GM12878 (cell line): ENCODE measurements around the gene NPY5R. TPM values are rescaled to one million over a fixed set of nuclear protein-coding genes. Genes with fewer than 3 reads are reported as not detected.

Experiments used
- ATAC-seq: fragments of 200-7000 bp; cut with Tn5 transposase; 3 replicates; pipeline ENCODE4 v1.9.1; 2020; ENCODE audit warnings: mild to moderate bottlenecking, moderate library complexity
- BruUV-seq: library from RNA; stranded (reverse); fragments of 400-500 nt; replicated peaks from 2 replicates; lab custom pipeline; 2021; lab: Mats Ljungman, UMichigan
- CTCF ChIA-PET: fragments of 300-600 bp; sonication (Branson Sonifier 250); formaldehyde crosslinking; extraction: SDS; loops from one replicate; lab custom pipeline; 2021; ENCODE audit warnings: inconsistent platforms; lab: Yijun Ruan, JAX
- POLR2A ChIA-PET: fragments of 350-600 bp; formaldehyde crosslinking; extraction: SDS; loops from one replicate; lab custom pipeline; 2021; ENCODE audit warnings: inconsistent platforms; lab: Charles Lee
- RAD21 ChIA-PET: fragments of 300-600 bp; sonication (Branson Sonifier 250); formaldehyde crosslinking; loops from one replicate; lab custom pipeline; 2023; ENCODE audit warnings: antibody characterized with exemption; ENCODE audit not compliant: unreplicated experiment; lab: Charles Lee
- SMC1A ChIA-PET: fragments of 300-600 bp; sonication (Branson Sonifier 250); formaldehyde crosslinking; loops from one replicate; lab custom pipeline; 2023; ENCODE audit not compliant: unreplicated experiment, uncharacterized antibody; lab: Charles Lee
- DNase-seq: peaks from one replicate; pipeline ENCODE4 v3.0.0-alpha.2; 2011; ENCODE audit warnings: low read depth, low spot score
- FAIRE-seq: peaks from 3 replicates; lab custom pipeline; 2011; peaks lifted over from hg19 to GRCh38; lab: Jason Lieb, UNC
- H2AFZ ChIP-seq: 2 replicates; pipeline ENCODE4 v1.6.0; 2011; ENCODE audit warnings: low read depth, low read length, control low read depth; ENCODE audit not compliant: control insufficient read depth
- H3K27ac ChIP-seq: 2 replicates; pipeline ENCODE4 v1.5.1; 2011; ENCODE audit warnings: control low read depth; ENCODE audit not compliant: control insufficient read depth, insufficient read depth
- H3K27me3 ChIP-seq, 2 experiments: replicated peaks in 1 of 2; 2 replicates each; pipeline versions ENCODE4 v1.6.0 to v1.6.1; 2011; ENCODE audit warnings: low read length in 1 of 2; ENCODE audit not compliant: control insufficient read depth in 2 of 2, insufficient read depth in 2 of 2
- H3K36me3 ChIP-seq, 2 experiments: 2 replicates each; pipeline ENCODE4 v1.5.1; 2011; ENCODE audit warnings: low read length in 1 of 2; ENCODE audit not compliant: control insufficient read depth in 2 of 2, insufficient read depth in 2 of 2
- H3K4me1 ChIP-seq: 2 replicates; pipeline ENCODE4 v1.6.1; 2011; ENCODE audit warnings: mild to moderate bottlenecking, low read length, moderate library complexity, mixed read lengths; ENCODE audit not compliant: control insufficient read depth, insufficient read depth
- H3K4me2 ChIP-seq: 2 replicates; pipeline ENCODE4 v1.6.0; 2011; ENCODE audit warnings: control low read depth; ENCODE audit not compliant: control insufficient read depth, insufficient read depth
- H3K4me3 ChIP-seq: fragments of 200-600 bp; sonication (generic); 2 replicates; pipeline ENCODE4 v1.5.1; 2016
- H3K79me2 ChIP-seq: 2 replicates; pipeline ENCODE4 v1.6.0; 2011; ENCODE audit warnings: low read length; ENCODE audit not compliant: control insufficient read depth, insufficient read depth
- H3K9ac ChIP-seq: 2 replicates; pipeline ENCODE4 v1.8.0; 2011; ENCODE audit warnings: low read length, control low read depth, mixed read lengths; ENCODE audit not compliant: control insufficient read depth, insufficient read depth
- H3K9me3 ChIP-seq: replicated peaks from 3 replicates; pipeline ENCODE4 v1.5.1; 2011; ENCODE audit warnings: mild to moderate bottlenecking, low read length; ENCODE audit not compliant: control insufficient read depth, insufficient read depth
- H4K20me1 ChIP-seq: 2 replicates; pipeline ENCODE4 v1.6.0; 2011; ENCODE audit not compliant: control insufficient read depth, insufficient read depth
- CBX3 ChIP-seq: fragments of 200-600 bp; sonication (generic); IDR thresholded peaks from 2 replicates; pipeline ENCODE4 v1.6.1; 2016; ENCODE audit warnings: low read depth, borderline replicate concordance
- CTCF ChIP-seq, 3 experiments: IDR thresholded peaks in 2 of 3; conservative IDR thresholded peaks in 1 of 3; 2 replicates each; pipeline ENCODE4 v1.5.1; 2011; ENCODE audit warnings: low read depth in 3 of 3, low read length in 3 of 3, mild to moderate bottlenecking in 3 of 3, control low read depth in 2 of 3, moderate library complexity in 2 of 3, inconsistent platforms in 1 of 3, mixed read lengths in 1 of 3; ENCODE audit not compliant: control insufficient read depth in 2 of 3, insufficient read depth in 1 of 3; ENCODE audit errors: extremely low read depth in 1 of 3
- EED ChIP-seq: sonication (generic); IDR thresholded peaks from 2 replicates; pipeline ENCODE4 v1.6.1; 2016; ENCODE audit warnings: antibody characterized with exemption, low read depth
- EZH2 ChIP-seq: IDR thresholded peaks from 2 replicates; pipeline ENCODE4 v1.6.1; 2012; ENCODE audit warnings: low read depth, mild to moderate bottlenecking, control low read depth, inconsistent platforms, low read length, borderline replicate concordance; ENCODE audit not compliant: control insufficient read depth
- HDGF ChIP-seq: fragments of 450-650 bp; IDR thresholded peaks from 2 replicates; pipeline ENCODE4 v1.6.1; 2016; ENCODE audit warnings: antibody characterized with exemption
- JUNB ChIP-seq: IDR thresholded peaks from 2 replicates; pipeline ENCODE4 v1.6.1; 2016; ENCODE audit warnings: antibody characterized with exemption, mild to moderate bottlenecking
- NR2F1 ChIP-seq: fragments of 450-650 bp; conservative IDR thresholded peaks from 2 replicates; pipeline ENCODE4 v1.6.1; 2017; ENCODE audit warnings: mild to moderate bottlenecking
- POLR2AphosphoS5 ChIP-seq: IDR thresholded peaks from 2 replicates; pipeline ENCODE4 v1.6.1; 2011; ENCODE audit warnings: mild to moderate bottlenecking, low read length, inconsistent platforms
- SKIL ChIP-seq: fragments of 450-650 bp; IDR thresholded peaks from 2 replicates; pipeline ENCODE4 v1.6.1; 2017; ENCODE audit warnings: mild to moderate bottlenecking, low read depth, inconsistent platforms; ENCODE audit not compliant: poor library complexity, severe bottlenecking
- SMC3 ChIP-seq: IDR thresholded peaks from 2 replicates; pipeline ENCODE4 v1.6.1; 2011; ENCODE audit warnings: low read length, improper control_type of control experiment, borderline replicate concordance
- SRF ChIP-seq, 2 experiments: IDR thresholded peaks; 2 replicates each; pipeline ENCODE4 v1.6.1; 2011; ENCODE audit warnings: low read depth in 2 of 2, low read length in 2 of 2, mild to moderate bottlenecking in 1 of 2, moderate library complexity in 1 of 2
- STAT3 ChIP-seq: IDR thresholded peaks from 2 replicates; pipeline ENCODE4 v1.6.1; 2011; ENCODE audit warnings: low read depth, low read length, improper control_type of control experiment
- USF1 ChIP-seq: IDR thresholded peaks from 2 replicates; pipeline ENCODE4 v1.6.1; 2011; ENCODE audit warnings: borderline replicate concordance, low read depth, mild to moderate bottlenecking, moderate library complexity, mixed read lengths, low read length; ENCODE audit not compliant: insufficient read depth; ENCODE audit errors: extremely low read length
- WGBS: methylation state at CpG from one replicate; pipeline ENCODE4 v1.1.6; 2016; ENCODE audit warnings: low lambda C conversion rate; ENCODE audit not compliant: insufficient replicate concordance, insufficient coverage; ENCODE audit errors: missing lambda C conversion rate; 5-methylcytosine and 5-hydroxymethylcytosine counted together
- in situ Hi-C: fragments of 300-500 bp; cut with MboI; formaldehyde crosslinking; loops from 9 replicates; pipeline ENCODE4 v1.14.3; 2018; ENCODE audit warnings: mixed read lengths
- intact Hi-C: fragments of 100-400 bp; cut with micrococcal nuclease; formaldehyde crosslinking; loops from one replicate; pipeline ENCODE4 v1.14.2; 2022; ENCODE audit not compliant: unreplicated experiment
- polyA plus RNA-seq, 11 experiments: library from polyadenylated mRNA; depleted of rRNA in 4 of 11; unstranded in 6 of 11; stranded (reverse) in 5 of 11; fragments of >200 nt; fragmentation: Nextera tagmentation in 4 of 11; fragmentation: Illumina TruSeq in 1 of 11; extraction: Ambion mirVana in 4 of 11; extraction: Trizol in 1 of 11; gene quantifications; 1 replicate in 1 of 11; 2 replicates in 10 of 11; pipeline versions ENCODE4 v1.2.1 to v1.2.3, GENCODE V29; 2011 to 2016; ENCODE audit warnings: inconsistent platforms in 2 of 11, missing spikeins in 2 of 11, low read depth in 1 of 11
- total RNA-seq, 4 experiments: library from RNA; depleted of rRNA in 3 of 4; stranded (reverse); fragments of >200 nt in 3 of 4; fragmentation: Illumina TruSeq in 1 of 4; extraction: Trizol in 1 of 4; gene quantifications; 2 replicates each; pipeline versions ENCODE4 v1.2.1 to v1.2.3, GENCODE V29; 2013 to 2021

NPY5R gene
- total and polyA plus RNA-seq, 10 of the 15 experiments (the other 5 are each of a cell fraction or from before 2014, with no cell fraction given), result not detected

GRCh38 chr4:163331629-163332376 is 11.9 kb upstream of the NPY5R start (continued):
- TF ChIP-seq SKIL (no peak), NR2F1 (no peak), POLR2AphosphoS5 (no peak)

- intact Hi-C loops (loop anchor here (1.0 kb wide), 3 partner anchors 224 to 835 kb away; no protein-coding TSS in a partner anchor), in situ Hi-C loops (loop anchor here (5.0 to 10.0 kb wide), 3 partner anchors 215 to 828 kb away; no protein-coding TSS in a partner anchor)
- Histone ChIP-seq H3K9me3 (no peaks in the 10 kb centered on the region), H2AFZ (peak within 1 kb of the TSS; percentile 56), H3K27ac (no peak within 1 kb of the TSS), H3K79me2 (no peaks in the 10 kb centered on the region), H4K20me1 (no peaks in the 10 kb centered on the region), H3K27me3 (peaks cover 5 to 11% of the 10 kb centered on the region in 2 experiments), H3K4me2 (peak within 1 kb of the TSS; percentile 81), H3K4me3 (peak within 1 kb of the TSS; percentile 59), H3K4me1 (no peaks in the 10 kb centered on the region), H3K36me3 (no peaks in the 10 kb centered on the region), H3K9ac (no peak within 1 kb of the TSS)
- ATAC-seq, result peak; percentile 90
- no TSS peak for BruUV-seq
- CTCF ChIA-PET, result interaction anchor here (0.8 to 1.8 kb wide), 6 partner anchors 9 to 287 kb away, joined by 3 to 8 read pairs (median 4); no protein-coding TSS in a partner anchor
- POLR2A ChIA-PET, result interaction anchor here (0.5 kb wide), 1 partner anchor 65 kb away, joined by 3 read pairs; no protein-coding TSS in a partner anchor
- SMC1A ChIA-PET, result interaction anchor here (1.0 to 1.3 kb wide), 4 partner anchors 10 to 291 kb away, joined by 3 read pairs; no protein-coding TSS in a partner anchor
- DNase-seq, result peak; percentile 1
- WGBS, result 14% methylated on average over 36 of the region's 36 CpGs
- peak; percentile 56 for FAIRE-seq
- RAD21 ChIA-PET, result interaction anchor here (0.5 to 1.6 kb wide), 2 partner anchors 172 to 221 kb away, joined by 3 read pairs; no protein-coding TSS in a partner anchor
- no peak for TF ChIP-seq STAT3
- TF ChIP-seq HDGF, result no peak
- peak; percentile 55 to 61 (median 57) for TF ChIP-seq CTCF (IDR thresholded peaks at IDR 0.05 in 2 of 3, conservative IDR thresholded peaks at IDR 0.05 in 1 of 3; ENCODE audit: control insufficient read depth in 2 of 3, extremely low read depth in 1 of 3, insufficient read depth in 1 of 3, low read depth in 3 of 3, low read length in 3 of 3)
- peak; percentile 57 for TF ChIP-seq USF1
- TF ChIP-seq SMC3, result peak; percentile 68
- TF ChIP-seq EZH2, result no peak
- TF ChIP-seq EED, result no peak
- TF ChIP-seq JUNB, result no peak
- TF ChIP-seq SRF (IDR thresholded peaks at IDR 0.05; ENCODE audit: low read depth in 2 of 2, low read length in 2 of 2), result no peak
- TF ChIP-seq CBX3, result no peak
Observed at GRCh38 chr4:163332526-163333406, 10.9 kb upstream of the NPY5R start, which contains the start of gene NPY1R. Gene NPY1R, minus strand, starts transcription at chr4:163332596. Its CDS starts 6,042 bp downstream, at chr4:163326554.
